HepG2 (cell line): ENCODE results near the gene GPR162. TPM values are rescaled to one million over a fixed set of nuclear protein-coding genes. Genes with fewer than 3 reads are reported as not detected.
A peak's percentile ranks its signal among the peaks of the same experiment; 100 is the strongest.

Experiments used
- ELF4 ChIP-seq: sonication (generic); formaldehyde crosslinking; IDR thresholded peaks from 2 replicates; pipeline ENCODE4 v1.5.0; 2020; ENCODE audit warnings: missing genetic modification reagents, mild to moderate bottlenecking, moderate library complexity, borderline replicate concordance
- GABPA ChIP-seq, 2 experiments: IDR thresholded peaks; 2 replicates each; pipeline ENCODE4 v1.6.1; 2011 to 2016; ENCODE audit warnings: low read depth in 2 of 2, low read length in 1 of 2, missing biosample characterization in 1 of 2, missing genetic modification characterization in 1 of 2
- ZBTB38 ChIP-seq: sonication (generic); formaldehyde crosslinking; IDR thresholded peaks from 2 replicates; pipeline ENCODE4 v1.5.1; 2020; ENCODE audit warnings: mild to moderate bottlenecking, missing genetic modification reagents
- ZNF234 ChIP-seq: sonication (generic); formaldehyde crosslinking; conservative IDR thresholded peaks from 2 replicates; pipeline ENCODE4 v1.5.1; 2020; ENCODE audit warnings: mild to moderate bottlenecking, missing genetic modification reagents
- polyA plus RNA-seq, 8 experiments: library from polyadenylated mRNA; depleted of rRNA in 3 of 8; stranded (reverse) in 7 of 8; unstranded in 1 of 8; fragments of >200 nt; fragmentation: Illumina TruSeq in 4 of 8; extraction: Trizol in 4 of 8; gene quantifications; 2 replicates each; pipeline versions ENCODE4 v1.2.1 to v1.2.3, GENCODE V29; 2011 to 2016; ENCODE audit warnings: low read depth in 4 of 8, missing spikeins in 1 of 8, mixed read lengths in 1 of 8; ENCODE audit not compliant: insufficient read depth in 1 of 8
- total RNA-seq, 5 experiments: library from RNA; depleted of rRNA; stranded (reverse); fragments of >200 nt; fragmentation: Illumina TruSeq; extraction: Trizol; gene quantifications; 2 replicates each; pipeline ENCODE4 v1.2.3, GENCODE V29; 2016; ENCODE audit warnings: low read depth in 1 of 5
- TF ChIP-seq, protein P1 (sequence below): sonication (generic); formaldehyde crosslinking; IDR thresholded peaks from 2 replicates; pipeline ENCODE4 v1.4.0; 2020; ENCODE audit warnings: mild to moderate bottlenecking, missing genetic modification reagents
- TF ChIP-seq, protein P2 (sequence below): sonication (generic); formaldehyde crosslinking; IDR thresholded peaks from 2 replicates; pipeline ENCODE4 v1.8.0; 2022; ENCODE audit warnings: missing genetic modification reagents, mild to moderate bottlenecking, borderline replicate concordance
- TF ChIP-seq, protein P3 (sequence below): sonication (generic); formaldehyde crosslinking; IDR thresholded peaks from 2 replicates; pipeline ENCODE4 v1.4.0; 2020; ENCODE audit warnings: missing genetic modification reagents

Gene GPR162
- total and polyA plus RNA-seq, 2 of the 13 experiments (the other 11 are each of a cell fraction or from before 2014, with no cell fraction given), result 0.08 TPM; not detected in 1

DNA sequence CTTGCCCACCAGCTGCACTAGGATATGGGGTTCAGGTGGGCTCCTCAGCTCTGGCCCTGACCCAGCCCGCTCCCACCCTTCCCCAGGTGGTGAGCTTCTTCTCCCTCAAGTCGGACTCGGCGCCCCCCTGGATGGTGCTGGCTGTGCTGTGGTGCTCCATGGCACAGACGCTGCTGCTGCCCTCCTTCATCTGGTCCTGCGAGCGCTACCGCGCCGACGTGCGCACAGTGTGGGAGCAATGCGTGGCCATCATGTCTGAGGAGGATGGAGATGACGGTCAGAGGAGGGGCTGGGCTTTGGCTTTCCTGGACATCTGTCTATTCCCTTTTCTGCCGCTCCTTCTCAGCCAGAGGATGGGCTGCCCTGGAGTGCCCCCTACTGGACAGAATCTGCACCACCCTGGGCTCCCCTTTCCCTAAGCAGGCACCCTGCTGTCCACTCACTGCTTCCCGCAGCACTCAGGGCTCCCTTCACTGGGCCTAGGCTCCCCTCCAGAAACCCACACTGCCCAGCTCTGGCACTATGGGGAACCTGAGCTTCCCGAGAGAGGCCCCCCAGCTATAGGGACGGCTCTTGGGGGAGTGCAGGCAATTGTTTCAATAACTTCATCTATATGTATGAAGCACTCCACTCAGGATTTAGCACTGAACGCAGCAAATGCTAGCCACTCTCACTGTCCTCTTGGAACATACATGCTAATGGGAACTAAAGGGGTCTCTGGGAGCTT is 3.9 kb downstream of the GPR162 start (continued):
- TF ChIP-seq, protein P1, sequence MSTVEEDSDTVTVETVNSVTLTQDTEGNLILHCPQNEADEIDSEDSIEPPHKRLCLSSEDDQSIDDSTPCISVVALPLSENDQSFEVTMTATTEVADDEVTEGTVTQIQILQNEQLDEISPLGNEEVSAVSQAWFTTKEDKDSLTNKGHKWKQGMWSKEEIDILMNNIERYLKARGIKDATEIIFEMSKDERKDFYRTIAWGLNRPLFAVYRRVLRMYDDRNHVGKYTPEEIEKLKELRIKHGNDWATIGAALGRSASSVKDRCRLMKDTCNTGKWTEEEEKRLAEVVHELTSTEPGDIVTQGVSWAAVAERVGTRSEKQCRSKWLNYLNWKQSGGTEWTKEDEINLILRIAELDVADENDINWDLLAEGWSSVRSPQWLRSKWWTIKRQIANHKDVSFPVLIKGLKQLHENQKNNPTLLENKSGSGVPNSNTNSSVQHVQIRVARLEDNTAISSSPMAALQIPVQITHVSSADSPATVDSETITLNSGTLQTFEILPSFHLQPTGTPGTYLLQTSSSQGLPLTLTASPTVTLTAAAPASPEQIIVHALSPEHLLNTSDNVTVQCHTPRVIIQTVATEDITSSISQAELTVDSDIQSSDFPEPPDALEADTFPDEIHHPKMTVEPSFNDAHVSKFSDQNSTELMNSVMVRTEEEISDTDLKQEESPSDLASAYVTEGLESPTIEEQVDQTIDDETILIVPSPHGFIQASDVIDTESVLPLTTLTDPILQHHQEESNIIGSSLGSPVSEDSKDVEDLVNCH, result no peak
- TF ChIP-seq ZNF234 (CRISPR knock-in tag), result no peak
- TF ChIP-seq, protein P2, sequence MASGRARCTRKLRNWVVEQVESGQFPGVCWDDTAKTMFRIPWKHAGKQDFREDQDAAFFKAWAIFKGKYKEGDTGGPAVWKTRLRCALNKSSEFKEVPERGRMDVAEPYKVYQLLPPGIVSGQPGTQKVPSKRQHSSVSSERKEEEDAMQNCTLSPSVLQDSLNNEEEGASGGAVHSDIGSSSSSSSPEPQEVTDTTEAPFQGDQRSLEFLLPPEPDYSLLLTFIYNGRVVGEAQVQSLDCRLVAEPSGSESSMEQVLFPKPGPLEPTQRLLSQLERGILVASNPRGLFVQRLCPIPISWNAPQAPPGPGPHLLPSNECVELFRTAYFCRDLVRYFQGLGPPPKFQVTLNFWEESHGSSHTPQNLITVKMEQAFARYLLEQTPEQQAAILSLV (CRISPR knock-in tag), result peak; percentile 30; the same call in 1 of the 2 replicates
- no peak for TF ChIP-seq GABPA (IDR thresholded peaks at IDR 0.05; ENCODE audit: low read depth, low read length)
- TF ChIP-seq GABPA (CRISPR knock-in tag; IDR thresholded peaks at IDR 0.05; ENCODE audit: low read depth), result no peak
- no peak for TF ChIP-seq ELF4 (CRISPR knock-in tag)
- TF ChIP-seq ZBTB38 (CRISPR knock-in tag), result no peak
- TF ChIP-seq, protein P3, sequence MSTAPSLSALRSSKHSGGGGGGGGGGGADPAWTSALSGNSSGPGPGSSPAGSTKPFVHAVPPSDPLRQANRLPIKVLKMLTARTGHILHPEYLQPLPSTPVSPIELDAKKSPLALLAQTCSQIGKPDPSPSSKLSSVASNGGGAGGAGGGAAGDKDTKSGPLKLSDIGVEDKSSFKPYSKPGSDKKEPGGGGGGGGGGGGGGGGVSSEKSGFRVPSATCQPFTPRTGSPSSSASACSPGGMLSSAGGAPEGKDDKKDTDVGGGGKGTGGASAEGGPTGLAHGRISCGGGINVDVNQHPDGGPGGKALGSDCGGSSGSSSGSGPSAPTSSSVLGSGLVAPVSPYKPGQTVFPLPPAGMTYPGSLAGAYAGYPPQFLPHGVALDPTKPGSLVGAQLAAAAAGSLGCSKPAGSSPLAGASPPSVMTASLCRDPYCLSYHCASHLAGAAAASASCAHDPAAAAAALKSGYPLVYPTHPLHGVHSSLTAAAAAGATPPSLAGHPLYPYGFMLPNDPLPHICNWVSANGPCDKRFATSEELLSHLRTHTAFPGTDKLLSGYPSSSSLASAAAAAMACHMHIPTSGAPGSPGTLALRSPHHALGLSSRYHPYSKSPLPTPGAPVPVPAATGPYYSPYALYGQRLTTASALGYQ (CRISPR knock-in tag), result no peak
